ENCODE results near the gene VPS54.

The VPS54 gene

GRCh38 chr2:63914311-63914710 lies 104.9 kb downstream of the VPS54 start:
- no peak for DNase-seq

GRCh38 chr2:63903003-63903402 lies 116.2 kb downstream of the VPS54 start:
- ATAC-seq = peak; percentile 61

More at GRCh38 chr2:63914311-63914710, 104.9 kb downstream of the VPS54 start:
- no peaks in the 10 kb centered on the region for H3K9me3 Mint-ChIP-seq
- no peak overlapping the region for H3K27ac Mint-ChIP-seq
- no peaks in the 10 kb centered on the region for H3K4me1 Mint-ChIP-seq
- no peaks in the 10 kb centered on the region for H3K27me3 Mint-ChIP-seq
- H3K4me3 Mint-ChIP-seq = no peak overlapping the region
- ATAC-seq = no peak

GRCh38 chr2:63902149-63902548 lies 117.1 kb downstream of the VPS54 start:
- DNase-seq = no peak
- no peaks in the 10 kb centered on the region for H3K27me3 Mint-ChIP-seq
- peak overlapping the region in 1 of 2 donors; percentile 6 for H3K27ac Mint-ChIP-seq
- H3K4me1 Mint-ChIP-seq = peaks cover 14% of the 10 kb centered on the region
- ATAC-seq = peak; percentile 85
- H3K9me3 Mint-ChIP-seq = peaks cover 22 to 25% of the 10 kb centered on the region in 2 donors
- no peak overlapping the region for H3K4me3 Mint-ChIP-seq

More at GRCh38 chr2:63903003-63903402, 116.2 kb downstream of the VPS54 start:
- Mint-ChIP-seq H3K4me3 (no peak overlapping the region), H3K27me3 (no peaks in the 10 kb centered on the region), H3K27ac (no peak overlapping the region), H3K4me1 (peaks cover 14% of the 10 kb centered on the region), H3K9me3 (peaks cover 22 to 25% of the 10 kb centered on the region in 2 donors)
- no peak for DNase-seq

GRCh38 chr2:63899639-63900038 lies 119.6 kb downstream of the VPS54 start:
- Mint-ChIP-seq H3K4me1 (peaks cover 14% of the 10 kb centered on the region), H3K9me3 (peaks cover 13 to 20% of the 10 kb centered on the region in 2 donors), H3K27me3 (no peaks in the 10 kb centered on the region), H3K27ac (no peak overlapping the region), H3K4me3 (no peak overlapping the region)
- no peak for DNase-seq
- ATAC-seq = no peak

GRCh38 chr2:63898839-63899238 lies 120.4 kb downstream of the VPS54 start:
- H3K27me3 Mint-ChIP-seq = no peaks in the 10 kb centered on the region
- H3K9me3 Mint-ChIP-seq = peaks cover 9 to 18% of the 10 kb centered on the region in 2 donors
- peaks cover 14% of the 10 kb centered on the region for H3K4me1 Mint-ChIP-seq
- no peak overlapping the region for H3K4me3 Mint-ChIP-seq
- peak overlapping the region in 1 of 2 donors; percentile 68 for H3K27ac Mint-ChIP-seq
- DNase-seq (no peak), ATAC-seq (no peak)

GRCh38 chr2:63894167-63894566 lies 125.1 kb downstream of the VPS54 start:
- Mint-ChIP-seq H3K4me3 (no peak overlapping the region), H3K27me3 (no peaks in the 10 kb centered on the region), H3K9me3 (no peaks in the 10 kb centered on the region), H3K4me1 (peaks cover under 1% of the 10 kb centered on the region), H3K27ac (no peak overlapping the region)
- ATAC-seq (no peak), DNase-seq (no peak)

- H3K27ac Mint-ChIP-seq = no peak overlapping the region
- ATAC-seq = no peak
- H3K4me3 Mint-ChIP-seq = no peak overlapping the region
- no peaks in the 10 kb centered on the region for H3K27me3 Mint-ChIP-seq
- no peak for DNase-seq
- H3K9me3 Mint-ChIP-seq = no peaks in the 10 kb centered on the region
- H3K4me1 Mint-ChIP-seq = peaks cover 6% of the 10 kb centered on the region
These were observed 126.1 kb downstream of the VPS54 start for GRCh38 chr2:63893163-63893562.

GRCh38 chr2:63891488-63892030 lies 127.7 kb downstream of the VPS54 start:
- Mint-ChIP-seq H3K4me1 (peaks cover 6% of the 10 kb centered on the region), H3K4me3 (no peak overlapping the region), H3K27ac (peak overlapping the region in 1 of 2 donors; percentile 33), H3K9me3 (no peaks in the 10 kb centered on the region), H3K27me3 (no peaks in the 10 kb centered on the region)
- ATAC-seq (no peak), DNase-seq (no peak)

GRCh38 chr2:63890678-63891077 lies 128.6 kb downstream of the VPS54 start:
- no peaks in the 10 kb centered on the region for H3K27me3 Mint-ChIP-seq
- H3K9me3 Mint-ChIP-seq = no peaks in the 10 kb centered on the region
- H3K27ac Mint-ChIP-seq = peak overlapping the region in 1 of 2 donors; percentile 85
- DNase-seq (no peak), ATAC-seq (no peak)
- no peak overlapping the region for H3K4me3 Mint-ChIP-seq
- peaks cover 6% of the 10 kb centered on the region for H3K4me1 Mint-ChIP-seq

GRCh38 chr2:63888490-63889402 lies 130.5 kb downstream of the VPS54 start:
- ATAC-seq (peak; percentile 83), DNase-seq (peak; percentile 42 to 43)
- H3K9me3 Mint-ChIP-seq = no peaks in the 10 kb centered on the region
- H3K4me1 Mint-ChIP-seq = peaks cover 6% of the 10 kb centered on the region
- peak overlapping the region in 1 of 2 donors; percentile 7 for H3K27ac Mint-ChIP-seq
- H3K4me3 Mint-ChIP-seq = no peak overlapping the region
- H3K27me3 Mint-ChIP-seq = no peaks in the 10 kb centered on the region

GRCh38 chr2:63888053-63888452 lies 131.2 kb downstream of the VPS54 start:
- DNase-seq = no peak
- Mint-ChIP-seq H3K4me1 (peaks cover 6% of the 10 kb centered on the region), H3K9me3 (no peaks in the 10 kb centered on the region), H3K4me3 (no peak overlapping the region), H3K27ac (peak overlapping the region in 1 of 2 donors; percentile 69), H3K27me3 (no peaks in the 10 kb centered on the region)
- ATAC-seq = no peak

- ATAC-seq = no peak
- H3K27ac Mint-ChIP-seq = no peak overlapping the region
- no peaks in the 10 kb centered on the region for H3K9me3 Mint-ChIP-seq
These were observed 132.8 kb downstream of the VPS54 start for GRCh38 chr2:63886445-63886844.

GRCh38 chr2:63882395-63883105 lies 136.7 kb downstream of the VPS54 start:
- DNase-seq (no peak), ATAC-seq (peak; percentile 46)
- Mint-ChIP-seq H3K4me3 (no peak overlapping the region), H3K4me1 (peaks cover 33% of the 10 kb centered on the region), H3K27me3 (no peaks in the 10 kb centered on the region), H3K9me3 (no peaks in the 10 kb centered on the region), H3K27ac (peak overlapping the region in 1 of 2 donors; percentile 21)

More at GRCh38 chr2:63886445-63886844, 132.8 kb downstream of the VPS54 start:
- DNase-seq = no peak
- Mint-ChIP-seq H3K4me1 (peaks cover 23% of the 10 kb centered on the region), H3K4me3 (no peak overlapping the region), H3K27me3 (no peaks in the 10 kb centered on the region)

GRCh38 chr2:63881205-63881604 lies 138.0 kb downstream of the VPS54 start:
- H3K4me3 Mint-ChIP-seq = no peak overlapping the region
- H3K27me3 Mint-ChIP-seq = no peaks in the 10 kb centered on the region
- H3K4me1 Mint-ChIP-seq = peaks cover 37% of the 10 kb centered on the region
- H3K9me3 Mint-ChIP-seq = no peaks in the 10 kb centered on the region
- ATAC-seq (no peak), DNase-seq (no peak)
- H3K27ac Mint-ChIP-seq = peak overlapping the region in 1 of 2 donors; percentile 22

GRCh38 chr2:63880625-63881024 lies 138.6 kb downstream of the VPS54 start:
- H3K27me3 Mint-ChIP-seq = no peaks in the 10 kb centered on the region
- ATAC-seq = no peak
- no peak overlapping the region for H3K4me3 Mint-ChIP-seq
- no peaks in the 10 kb centered on the region for H3K9me3 Mint-ChIP-seq
- H3K27ac Mint-ChIP-seq = peak overlapping the region in 1 of 2 donors; percentile 88
- peaks cover 42% of the 10 kb centered on the region for H3K4me1 Mint-ChIP-seq
- no peak for DNase-seq
